Vagina (tissue), 2 donors: Measurements from ENCODE around the gene RYR2. TPM values are rescaled to one million over a fixed set of nuclear protein-coding genes. Genes with fewer than 3 reads are reported as not detected.

Experiments
- DNase-seq, 2 donors: peaks; one replicate each; pipeline ENCODE4 v3.0.0-alpha.2; 2017; ENCODE audit errors: extremely low spot score in 2 of 2
- H3K27ac ChIP-seq: fragments of 200-600 bp; sonication (generic); one replicate; pipeline ENCODE4 v1.5.1; 2019
- H3K27me3 ChIP-seq: fragments of 200-600 bp; sonication (generic); one replicate; pipeline ENCODE4 v1.5.1; 2019
- H3K36me3 ChIP-seq, 2 donors: fragments of 200-600 bp; sonication (generic); one replicate each; pipeline ENCODE4 v1.5.1; 2017 to 2019
- H3K4me1 ChIP-seq: fragments of 200-600 bp; sonication (generic); one replicate; pipeline ENCODE4 v1.5.1; 2019
- H3K4me3 ChIP-seq, 2 donors: fragments of 200-600 bp; sonication (generic); 1 replicate in 1 of 2; 2 replicates in 1 of 2; pipeline ENCODE4 v1.5.1; 2016 to 2019
- H3K9me3 ChIP-seq: fragments of 200-600 bp; sonication (generic); one replicate; pipeline ENCODE4 v1.5.1; 2019
- CTCF ChIP-seq, 3 experiments: fragments of 450-650 bp in 2 of 3; fragments of 200-600 bp in 1 of 3; sonication (generic) in 1 of 3; IDR thresholded peaks; one replicate each; pipeline ENCODE4 v1.5.1; 2017 to 2019; ENCODE audit warnings: antibody characterized with exemption in 3 of 3, mild to moderate bottlenecking in 2 of 3, moderate library complexity in 2 of 3
- POLR2A ChIP-seq, 2 donors: fragments of 450-650 bp; IDR thresholded peaks; one replicate each; pipeline ENCODE4 v1.6.1; 2017; ENCODE audit warnings: antibody characterized with exemption in 2 of 2, mild to moderate bottlenecking in 2 of 2, moderate library complexity in 2 of 2
- POLR2AphosphoS5 ChIP-seq, 2 donors: sonication (generic); formaldehyde crosslinking; IDR thresholded peaks; one replicate each; pipeline ENCODE4 v1.9.0; 2017; ENCODE audit warnings: antibody characterized with exemption in 2 of 2, mild to moderate bottlenecking in 2 of 2, low read depth in 1 of 2; ENCODE audit not compliant: insufficient read depth in 1 of 2
- intact Hi-C: fragments of 100-400 bp; cut with DNase I; formaldehyde crosslinking; loops from one replicate; pipeline ENCODE4 v1.15.1; 2023
- total RNA-seq: library from RNA; depleted of rRNA; stranded (reverse); fragments of >200 nt; gene quantifications from one replicate; pipeline ENCODE4 v1.2.3, GENCODE V29; 2016

RYR2 gene
- total RNA-seq, 1 donor from 2014 or later: 1.5 TPM

- no peak for DNase-seq
- Histone ChIP-seq H3K4me1 (peaks cover 5% of the 10 kb centered on the region), H3K27me3 (no peaks in the 10 kb centered on the region), H3K9me3 (no peaks in the 10 kb centered on the region), H3K4me3 (no peak overlapping the region), H3K27ac (no peak overlapping the region), H3K36me3 (no peaks in the 10 kb centered on the region)
- intact Hi-C loops: no loop called here
- TF ChIP-seq CTCF (IDR thresholded peaks at IDR 0.05): no peak
- no peak for TF ChIP-seq POLR2AphosphoS5 (IDR thresholded peaks at IDR 0.05; ENCODE audit: insufficient read depth in 1 of 2, low read depth in 1 of 2)
- TF ChIP-seq POLR2A (IDR thresholded peaks at IDR 0.05): no peak
Measured at GRCh38 chr1:237383791-237384190, 341.8 kb downstream of the RYR2 start.

GRCh38 chr1:237384213-237384612 is 342.2 kb downstream of the RYR2 start:
- Histone ChIP-seq H3K4me3 (no peak overlapping the region), H3K36me3 (no peaks in the 10 kb centered on the region), H3K27me3 (no peaks in the 10 kb centered on the region), H3K9me3 (no peaks in the 10 kb centered on the region), H3K4me1 (peaks cover 5% of the 10 kb centered on the region), H3K27ac (no peak overlapping the region)
- intact Hi-C loops: no loop called here
- TF ChIP-seq CTCF (IDR thresholded peaks at IDR 0.05): no peak
- TF ChIP-seq POLR2AphosphoS5 (IDR thresholded peaks at IDR 0.05; ENCODE audit: insufficient read depth in 1 of 2, low read depth in 1 of 2): no peak
- no peak for TF ChIP-seq POLR2A (IDR thresholded peaks at IDR 0.05)
- DNase-seq: no peak

GRCh38 chr1:237386362-237387143 is 344.6 kb downstream of the RYR2 start:
- H3K27ac ChIP-seq: no peak overlapping the region
- H3K9me3 ChIP-seq: no peaks in the 10 kb centered on the region
- no peaks in the 10 kb centered on the region for H3K27me3 ChIP-seq
- H3K36me3 ChIP-seq: no peaks in the 10 kb centered on the region
- peaks cover 5% of the 10 kb centered on the region for H3K4me1 ChIP-seq
- no peak for DNase-seq
- intact Hi-C loops: no loop called here
- TF ChIP-seq POLR2AphosphoS5 (IDR thresholded peaks at IDR 0.05; ENCODE audit: insufficient read depth in 1 of 2, low read depth in 1 of 2): no peak
- TF ChIP-seq CTCF (IDR thresholded peaks at IDR 0.05): peak in 2 of 3 experiments; percentile 40 to 42
- no peak overlapping the region for H3K4me3 ChIP-seq

- no peaks in the 10 kb centered on the region for H3K36me3 ChIP-seq
- no peaks in the 10 kb centered on the region for H3K9me3 ChIP-seq
- intact Hi-C loops: no loop called here
- TF ChIP-seq CTCF (IDR thresholded peaks at IDR 0.05) (no peak), POLR2A (IDR thresholded peaks at IDR 0.05) (no peak), POLR2AphosphoS5 (IDR thresholded peaks at IDR 0.05; ENCODE audit: insufficient read depth in 1 of 2, low read depth in 1 of 2) (no peak)
- H3K4me3 ChIP-seq: no peak overlapping the region
- DNase-seq: no peak
- H3K4me1 ChIP-seq: peaks cover 5% of the 10 kb centered on the region
- H3K27me3 ChIP-seq: no peaks in the 10 kb centered on the region
- no peak overlapping the region for H3K27ac ChIP-seq
Measured at GRCh38 chr1:237387144-237387505, 345.1 kb downstream of the RYR2 start.

- no peaks in the 10 kb centered on the region for H3K36me3 ChIP-seq
- no peak overlapping the region for H3K4me3 ChIP-seq
- no peaks in the 10 kb centered on the region for H3K27me3 ChIP-seq
- no peak overlapping the region for H3K27ac ChIP-seq
- no peak for TF ChIP-seq POLR2AphosphoS5 (IDR thresholded peaks at IDR 0.05; ENCODE audit: insufficient read depth in 1 of 2, low read depth in 1 of 2)
- no peak for TF ChIP-seq CTCF (IDR thresholded peaks at IDR 0.05)
- TF ChIP-seq POLR2A (IDR thresholded peaks at IDR 0.05): no peak
- H3K9me3 ChIP-seq: no peaks in the 10 kb centered on the region
- intact Hi-C loops: no loop called here
- H3K4me1 ChIP-seq: no peaks in the 10 kb centered on the region
- DNase-seq: no peak
Measured at GRCh38 chr1:237390823-237391222, 348.8 kb downstream of the RYR2 start.
